Vagina (tissue), 2 donors: ENCODE measurements around the gene CALN1.

Source experiments
- POLR2A ChIP-seq, 2 donors: fragments of 450-650 bp; IDR thresholded peaks; one replicate each; pipeline ENCODE4 v1.6.1; 2017; ENCODE audit warnings: antibody characterized with exemption in 2 of 2, mild to moderate bottlenecking in 2 of 2, moderate library complexity in 2 of 2
- POLR2AphosphoS5 ChIP-seq, 2 donors: sonication (generic); formaldehyde crosslinking; IDR thresholded peaks; one replicate each; pipeline ENCODE4 v1.9.0; 2017; ENCODE audit warnings: antibody characterized with exemption in 2 of 2, mild to moderate bottlenecking in 2 of 2, low read depth in 1 of 2; ENCODE audit not compliant: insufficient read depth in 1 of 2
- TF ChIP-seq, protein P1 (sequence below), 3 experiments: fragments of 450-650 bp in 2 of 3; fragments of 200-600 bp in 1 of 3; sonication (generic) in 1 of 3; IDR thresholded peaks; one replicate each; pipeline ENCODE4 v1.5.1; 2017 to 2019; ENCODE audit warnings: antibody characterized with exemption in 3 of 3, mild to moderate bottlenecking in 2 of 3, moderate library complexity in 2 of 3

DNA sequence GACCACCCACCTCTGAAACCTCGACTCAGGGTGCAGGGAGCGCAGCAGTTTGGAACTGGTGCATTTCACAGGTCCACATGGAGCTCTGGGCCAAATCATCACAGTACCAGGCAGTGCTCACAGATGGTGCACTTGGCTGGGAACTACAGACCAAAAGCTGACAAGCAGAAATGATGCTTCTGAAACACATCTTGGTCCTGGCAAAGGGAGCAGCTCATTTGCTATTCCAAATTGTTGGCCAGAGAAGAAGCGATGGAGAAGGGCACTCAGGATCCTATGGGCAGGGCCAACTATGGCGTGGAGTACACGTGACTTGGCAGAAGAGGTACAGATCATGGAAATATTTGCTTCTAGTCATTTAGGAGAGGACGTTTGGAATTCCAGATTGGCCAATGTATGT lies 383.9 kb downstream of the CALN1 start:
- TF ChIP-seq, protein P1, sequence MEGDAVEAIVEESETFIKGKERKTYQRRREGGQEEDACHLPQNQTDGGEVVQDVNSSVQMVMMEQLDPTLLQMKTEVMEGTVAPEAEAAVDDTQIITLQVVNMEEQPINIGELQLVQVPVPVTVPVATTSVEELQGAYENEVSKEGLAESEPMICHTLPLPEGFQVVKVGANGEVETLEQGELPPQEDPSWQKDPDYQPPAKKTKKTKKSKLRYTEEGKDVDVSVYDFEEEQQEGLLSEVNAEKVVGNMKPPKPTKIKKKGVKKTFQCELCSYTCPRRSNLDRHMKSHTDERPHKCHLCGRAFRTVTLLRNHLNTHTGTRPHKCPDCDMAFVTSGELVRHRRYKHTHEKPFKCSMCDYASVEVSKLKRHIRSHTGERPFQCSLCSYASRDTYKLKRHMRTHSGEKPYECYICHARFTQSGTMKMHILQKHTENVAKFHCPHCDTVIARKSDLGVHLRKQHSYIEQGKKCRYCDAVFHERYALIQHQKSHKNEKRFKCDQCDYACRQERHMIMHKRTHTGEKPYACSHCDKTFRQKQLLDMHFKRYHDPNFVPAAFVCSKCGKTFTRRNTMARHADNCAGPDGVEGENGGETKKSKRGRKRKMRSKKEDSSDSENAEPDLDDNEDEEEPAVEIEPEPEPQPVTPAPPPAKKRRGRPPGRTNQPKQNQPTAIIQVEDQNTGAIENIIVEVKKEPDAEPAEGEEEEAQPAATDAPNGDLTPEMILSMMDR (IDR thresholded peaks at IDR 0.05) = no peak
- TF ChIP-seq POLR2AphosphoS5 (IDR thresholded peaks at IDR 0.05; ENCODE audit: insufficient read depth in 1 of 2, low read depth in 1 of 2) (no peak), POLR2A (IDR thresholded peaks at IDR 0.05) (no peak)
